GM19463 (cell line): Measurements from ENCODE around the gene PKHD1.

Source experiments
- ATAC-seq: cut with Tn5 transposase; IDR thresholded peaks from one replicate; pipeline ENCODE4 v1.9.1; 2021; ENCODE audit warnings: mild to moderate bottlenecking, moderate library complexity; ENCODE audit not compliant: unreplicated experiment

The PKHD1 gene

GRCh38 chr6:51578362-51578761, 509.1 kb downstream of the PKHD1 start:
- ATAC-seq = no peak

GRCh38 chr6:51574040-51574439, 513.4 kb downstream of the PKHD1 start:
- no peak for ATAC-seq

GRCh38 chr6:51571168-51571567, 516.2 kb downstream of the PKHD1 start:
- ATAC-seq = no peak

- no peak for ATAC-seq
These were observed 517.1 kb downstream of the PKHD1 start for GRCh38 chr6:51570168-51570921.

- ATAC-seq = no peak
These were observed 517.8 kb downstream of the PKHD1 start for GRCh38 chr6:51569594-51569993.

GRCh38 chr6:51568771-51569170, 518.6 kb downstream of the PKHD1 start:
- no peak for ATAC-seq

GRCh38 chr6:51565472-51565871, 521.9 kb downstream of the PKHD1 start:
- ATAC-seq = no peak
